PC-9 (cell line): ENCODE results near the gene DGCR6L. TPM values are rescaled to one million over a fixed set of nuclear protein-coding genes. Genes with fewer than 3 reads are reported as not detected.
"Not testable (repeated sequence)": the region's sequence is repeated elsewhere in the genome, so short reads cannot be mapped to it uniquely, and the experiment has no call there.

Source experiments
- BruUV-seq: library from RNA; stranded (reverse); fragments of 400-500 nt; replicated peaks from 2 replicates; lab custom pipeline; 2021; lab: Mats Ljungman, UMichigan
- CTCF ChIA-PET: fragments of 300-600 bp; sonication (Branson Sonifier 250); formaldehyde crosslinking; loops from one replicate; lab custom pipeline; 2022; ENCODE audit warnings: antibody characterized with exemption; lab: Charles Lee
- POLR2A ChIA-PET: fragments of 300-600 bp; sonication (Branson Sonifier 250); formaldehyde crosslinking; loops from one replicate; lab custom pipeline; 2022; ENCODE audit warnings: antibody characterized with exemption; ENCODE audit not compliant: unreplicated experiment; lab: Charles Lee
- DNase-seq, 2 experiments: peaks; one replicate each; pipeline versions ENCODE4 v3.0.0 to v3.0.0-alpha.2; 2015 to 2022; ENCODE audit warnings: mixed read lengths in 1 of 2
- H2AFZ ChIP-seq: fragments of 200-600 bp; sonication (generic); 2 replicates; pipeline ENCODE4 v1.8.1; 2017; ENCODE audit warnings: antibody characterized with exemption
- H3F3A ChIP-seq: fragments of 200-600 bp; sonication (generic); 2 replicates; pipeline ENCODE4 v1.8.1; 2017; ENCODE audit warnings: antibody characterized with exemption, mild to moderate bottlenecking, low read depth; ENCODE audit not compliant: insufficient read depth
- H3K27ac ChIP-seq: fragments of 200-600 bp; sonication (generic); 2 replicates; pipeline ENCODE4 v1.6.1; 2016; ENCODE audit warnings: mixed run types
- H3K27me3 ChIP-seq: fragments of 200-600 bp; sonication (generic); 2 replicates; pipeline ENCODE4 v1.6.1; 2016; ENCODE audit warnings: low read depth, mixed run types; ENCODE audit not compliant: insufficient read depth
- H3K36me3 ChIP-seq: fragments of 200-600 bp; sonication (generic); 2 replicates; pipeline ENCODE4 v1.6.1; 2016; ENCODE audit warnings: low read depth, mixed run types
- H3K4me1 ChIP-seq: fragments of 200-600 bp; sonication (generic); replicated peaks from 2 replicates; pipeline ENCODE4 v1.6.1; 2016; ENCODE audit warnings: mixed run types; ENCODE audit not compliant: insufficient read depth
- H3K4me2 ChIP-seq: fragments of 200-600 bp; sonication (generic); 2 replicates; pipeline ENCODE4 v1.6.1; 2017; ENCODE audit warnings: mixed run types
- H3K4me3 ChIP-seq: fragments of 200-600 bp; sonication (generic); 2 replicates; pipeline ENCODE4 v1.6.1; 2016; ENCODE audit warnings: mixed run types
- H3K79me2 ChIP-seq: fragments of 200-600 bp; sonication (generic); 2 replicates; pipeline ENCODE4 v1.6.1; 2017; ENCODE audit warnings: low read depth, mixed run types
- H3K9me2 ChIP-seq: fragments of 200-600 bp; sonication (generic); 2 replicates; pipeline ENCODE4 v1.8.1; 2017; ENCODE audit warnings: mild to moderate bottlenecking; ENCODE audit not compliant: insufficient read depth
- H3K9me3 ChIP-seq: fragments of 200-600 bp; sonication (generic); 2 replicates; pipeline ENCODE4 v1.8.1; 2016; ENCODE audit warnings: low read depth; ENCODE audit not compliant: insufficient read depth
- H4K20me1 ChIP-seq: fragments of 200-600 bp; sonication (generic); 2 replicates; pipeline ENCODE4 v1.8.1; 2017; ENCODE audit not compliant: insufficient read depth
- intact Hi-C: fragments of 100-400 bp; cut with micrococcal nuclease; formaldehyde crosslinking; loops from one replicate; pipeline ENCODE4 v1.10.0; 2022; ENCODE audit not compliant: unreplicated experiment
- total RNA-seq: library from RNA; stranded (reverse); gene quantifications from 2 replicates; pipeline ENCODE4 v1.2.3, GENCODE V29; 2021

The DGCR6L gene
- total RNA-seq, 1 experiment from 2014 or later = 37.6 TPM

GRCh38 chr22:20361752-20362229 lies 41.9 kb upstream of the DGCR6L start:
- H3K27ac ChIP-seq, H3K4me2 ChIP-seq, H3K9me2 ChIP-seq, H4K20me1 ChIP-seq, H3K9me3 ChIP-seq, H3K36me3 ChIP-seq, CTCF ChIA-PET, H3K4me1 ChIP-seq, H3K79me2 ChIP-seq, BruUV-seq, POLR2A ChIA-PET, DNase-seq, intact Hi-C loops, H3K27me3 ChIP-seq, H2AFZ ChIP-seq, H3K4me3 ChIP-seq, H3F3A ChIP-seq: not testable (repeated sequence)

DNA sequence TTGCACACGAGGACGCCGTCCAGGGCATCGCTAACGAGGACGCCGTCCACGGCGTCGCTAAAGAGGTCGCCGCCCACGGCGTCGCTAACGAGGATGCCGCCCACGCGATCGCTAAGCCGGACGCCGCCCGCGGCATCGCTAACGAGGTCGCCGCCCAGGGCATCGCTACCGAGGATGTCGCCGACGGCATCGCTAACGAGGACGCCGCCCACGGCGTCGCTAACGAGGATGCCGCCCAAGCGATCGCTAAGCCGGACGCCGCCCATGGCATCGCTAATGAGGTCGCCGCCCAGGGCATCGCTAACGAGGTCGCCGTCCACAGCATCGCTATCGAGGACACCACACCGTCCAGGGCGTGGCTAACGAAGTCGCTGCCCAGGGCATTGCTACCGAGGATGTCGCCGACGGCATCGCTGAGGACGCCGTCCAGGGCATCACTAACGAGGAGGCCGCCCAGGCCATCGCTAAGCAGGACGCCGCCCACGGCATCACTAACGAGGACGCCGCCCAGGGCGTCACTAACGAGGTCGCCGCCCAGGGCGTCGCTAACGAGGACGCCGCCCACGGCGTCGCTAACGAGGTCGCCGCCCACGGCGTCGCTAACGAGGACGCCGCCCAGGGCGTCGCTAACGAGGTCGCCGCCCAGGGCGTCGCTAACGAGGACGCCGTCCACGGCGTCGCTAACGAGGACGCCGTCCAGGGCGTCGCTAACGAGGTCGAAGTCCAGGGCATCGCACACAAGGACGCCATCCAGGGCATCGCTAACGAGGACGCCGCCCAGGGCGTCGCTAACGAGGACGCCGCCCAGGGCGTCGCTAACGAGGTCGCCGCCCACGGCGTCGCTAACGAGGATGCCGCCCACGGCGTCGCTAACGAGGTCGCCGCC lies 41.2 kb upstream of the DGCR6L start:
- H3K27ac ChIP-seq, H3K27me3 ChIP-seq, CTCF ChIA-PET, BruUV-seq, POLR2A ChIA-PET, H3K79me2 ChIP-seq, H3K4me1 ChIP-seq, DNase-seq, H2AFZ ChIP-seq, H3K4me2 ChIP-seq, H3F3A ChIP-seq, H3K36me3 ChIP-seq, H3K9me2 ChIP-seq, H3K9me3 ChIP-seq, intact Hi-C loops, H4K20me1 ChIP-seq, H3K4me3 ChIP-seq: not testable (repeated sequence)

GRCh38 chr22:20360261-20360660 lies 40.4 kb upstream of the DGCR6L start:
- H3K79me2 ChIP-seq, H3K27me3 ChIP-seq, H3K4me3 ChIP-seq, H3K4me1 ChIP-seq, DNase-seq, H3F3A ChIP-seq, H2AFZ ChIP-seq, H3K9me2 ChIP-seq, CTCF ChIA-PET, H4K20me1 ChIP-seq, H3K27ac ChIP-seq, POLR2A ChIA-PET, H3K36me3 ChIP-seq, intact Hi-C loops, H3K4me2 ChIP-seq, H3K9me3 ChIP-seq, BruUV-seq: not testable (repeated sequence)

- H3K27me3 ChIP-seq, H3F3A ChIP-seq, H3K9me2 ChIP-seq, intact Hi-C loops, BruUV-seq, H3K36me3 ChIP-seq, H3K4me3 ChIP-seq, CTCF ChIA-PET, POLR2A ChIA-PET, H3K4me2 ChIP-seq, H4K20me1 ChIP-seq, H3K9me3 ChIP-seq, H3K27ac ChIP-seq, H2AFZ ChIP-seq, DNase-seq, H3K4me1 ChIP-seq, H3K79me2 ChIP-seq: not testable (repeated sequence)
Measured at GRCh38 chr22:20358503-20359239, 38.8 kb upstream of the DGCR6L start.

DNA sequence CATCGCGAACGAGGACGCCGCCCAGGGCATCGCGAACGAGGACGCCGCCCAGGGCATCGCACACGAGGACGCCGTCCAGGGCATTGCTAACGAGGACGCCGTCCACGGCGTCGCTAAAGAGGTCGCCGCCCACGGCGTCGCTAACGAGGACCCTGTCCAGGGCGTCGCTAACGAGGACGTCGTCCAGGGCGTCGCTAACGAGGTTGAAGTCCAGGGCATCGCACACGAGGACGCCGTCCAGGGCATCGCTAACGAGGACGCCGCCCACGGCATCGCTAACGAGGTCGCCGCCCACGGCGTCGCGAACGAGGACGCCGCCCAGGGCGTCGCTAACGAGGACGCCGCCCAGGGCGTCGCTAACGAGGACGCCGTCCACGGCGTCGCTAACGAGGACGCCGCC lies 38.1 kb upstream of the DGCR6L start:
- POLR2A ChIA-PET, H3K27me3 ChIP-seq, CTCF ChIA-PET, DNase-seq, H3K79me2 ChIP-seq, H3K4me1 ChIP-seq, H3K9me3 ChIP-seq, H3K4me2 ChIP-seq, BruUV-seq, H3K27ac ChIP-seq, H3K4me3 ChIP-seq, intact Hi-C loops, H3K36me3 ChIP-seq, H3K9me2 ChIP-seq, H2AFZ ChIP-seq, H4K20me1 ChIP-seq, H3F3A ChIP-seq: not testable (repeated sequence)

DNA sequence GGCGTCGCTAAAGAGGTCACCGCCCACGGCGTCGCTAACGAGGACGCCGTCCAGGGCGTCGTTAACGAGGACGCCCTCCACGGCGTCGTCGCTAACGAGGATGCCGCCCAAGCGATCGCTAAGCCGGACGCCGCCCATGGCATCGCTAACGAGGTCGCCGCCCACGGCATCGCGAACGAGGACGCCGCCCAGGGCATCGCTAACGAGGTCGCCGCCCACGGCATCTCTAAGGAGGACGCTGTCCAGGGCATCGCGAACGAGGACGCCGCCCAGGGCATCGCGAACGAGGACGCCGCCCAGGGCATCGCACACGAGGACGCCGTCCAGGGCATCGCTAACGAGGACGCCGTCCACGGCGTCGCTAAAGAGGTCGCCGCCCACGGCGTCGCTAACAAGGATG lies 37.0 kb upstream of the DGCR6L start:
- H3K9me2 ChIP-seq, H2AFZ ChIP-seq, CTCF ChIA-PET, H3K4me3 ChIP-seq, H4K20me1 ChIP-seq, H3K4me1 ChIP-seq, H3K9me3 ChIP-seq, POLR2A ChIA-PET, BruUV-seq, H3K27ac ChIP-seq, H3F3A ChIP-seq, DNase-seq, intact Hi-C loops, H3K4me2 ChIP-seq, H3K36me3 ChIP-seq, H3K27me3 ChIP-seq, H3K79me2 ChIP-seq: not testable (repeated sequence)

GRCh38 chr22:20355939-20356636 lies 36.2 kb upstream of the DGCR6L start:
- H3K9me3 ChIP-seq, H3K9me2 ChIP-seq, H4K20me1 ChIP-seq, intact Hi-C loops, H3K27ac ChIP-seq, CTCF ChIA-PET, H3K36me3 ChIP-seq, H3K27me3 ChIP-seq, H3K79me2 ChIP-seq, H3K4me1 ChIP-seq, H3K4me2 ChIP-seq, H3F3A ChIP-seq, DNase-seq, BruUV-seq, POLR2A ChIA-PET, H3K4me3 ChIP-seq, H2AFZ ChIP-seq: not testable (repeated sequence)
